GM19238 (cell line): Measurements from ENCODE around the gene PCDH15.

Source experiments
- DNase-seq: peaks from one replicate; pipeline ENCODE4 v3.0.0; 2011; ENCODE audit warnings: low spot score; ENCODE audit not compliant: insufficient read length

The PCDH15 gene

GRCh38 chr10:54800741-54801421, at the start of gene PCDH15:
PCDH15 (minus strand) TSS chr10:54801231; CDS start chr10:54664262, 136,969 bp downstream.
- DNase-seq: no peak

GRCh38 chr10:54843932-54844331, 42.9 kb upstream of the PCDH15 start:
- no peak for DNase-seq

- no peak for DNase-seq
Measured at GRCh38 chr10:54843085-54843646, 42.1 kb upstream of the PCDH15 start.

GRCh38 chr10:54837479-54837878, 36.4 kb upstream of the PCDH15 start:
- no peak for DNase-seq

GRCh38 chr10:54833029-54833428, 32.0 kb upstream of the PCDH15 start:
- no peak for DNase-seq

- no peak for DNase-seq
Measured at GRCh38 chr10:54826994-54827560, 26.0 kb upstream of the PCDH15 start.

GRCh38 chr10:54815583-54815982, 14.6 kb upstream of the PCDH15 start:
- no peak for DNase-seq

GRCh38 chr10:54808186-54808935, 7.3 kb upstream of the PCDH15 start:
- no peak for DNase-seq

- DNase-seq: no peak
Measured at GRCh38 chr10:54799506-54799905, 1.5 kb downstream of the PCDH15 start.

GRCh38 chr10:54797636-54798321, 3.3 kb downstream of the PCDH15 start:
- no peak for DNase-seq

GRCh38 chr10:54796881-54797280, 4.2 kb downstream of the PCDH15 start:
- DNase-seq: no peak

- no peak for DNase-seq
Measured at GRCh38 chr10:54776622-54777021, 24.4 kb downstream of the PCDH15 start.

- no peak for DNase-seq
Measured at GRCh38 chr10:54772468-54773122, 28.4 kb downstream of the PCDH15 start.

- no peak for DNase-seq
Measured at GRCh38 chr10:54769051-54769450, 32.0 kb downstream of the PCDH15 start.

GRCh38 chr10:54758791-54759190, 42.2 kb downstream of the PCDH15 start:
- DNase-seq: no peak

GRCh38 chr10:54749623-54750022, 51.4 kb downstream of the PCDH15 start:
- DNase-seq: no peak

- DNase-seq: no peak
Measured at GRCh38 chr10:54745436-54745835, 55.6 kb downstream of the PCDH15 start.

GRCh38 chr10:54742416-54742815, 58.6 kb downstream of the PCDH15 start:
- DNase-seq: no peak

- no peak for DNase-seq
Measured at GRCh38 chr10:54728511-54728910, 72.5 kb downstream of the PCDH15 start.

- DNase-seq: no peak
Measured at GRCh38 chr10:54722075-54722474, 79.0 kb downstream of the PCDH15 start.

- no peak for DNase-seq
Measured at GRCh38 chr10:54710918-54711317, 90.1 kb downstream of the PCDH15 start.
